Measurements from ENCODE around the gene IFNK.

DNA sequence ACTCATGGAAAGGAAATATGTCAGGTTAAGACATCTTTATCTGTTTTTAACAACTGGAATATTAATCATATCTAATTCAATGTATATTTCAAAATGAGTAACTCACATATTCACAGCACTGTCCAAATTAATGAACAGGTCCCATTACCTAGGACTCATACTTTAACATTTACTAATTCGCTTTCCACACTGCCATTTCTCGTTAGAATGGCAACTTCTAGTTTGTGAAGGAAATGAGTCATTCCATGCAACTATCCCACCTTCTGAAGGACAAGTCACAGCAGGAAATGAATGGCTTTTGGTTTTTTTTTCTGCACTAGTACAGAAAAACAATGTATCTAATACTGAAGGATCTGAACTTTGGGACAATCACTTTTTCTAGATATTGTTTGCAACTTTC lies 24.6 kb upstream of the IFNK start:
- TF ChIP-seq, protein P1, sequence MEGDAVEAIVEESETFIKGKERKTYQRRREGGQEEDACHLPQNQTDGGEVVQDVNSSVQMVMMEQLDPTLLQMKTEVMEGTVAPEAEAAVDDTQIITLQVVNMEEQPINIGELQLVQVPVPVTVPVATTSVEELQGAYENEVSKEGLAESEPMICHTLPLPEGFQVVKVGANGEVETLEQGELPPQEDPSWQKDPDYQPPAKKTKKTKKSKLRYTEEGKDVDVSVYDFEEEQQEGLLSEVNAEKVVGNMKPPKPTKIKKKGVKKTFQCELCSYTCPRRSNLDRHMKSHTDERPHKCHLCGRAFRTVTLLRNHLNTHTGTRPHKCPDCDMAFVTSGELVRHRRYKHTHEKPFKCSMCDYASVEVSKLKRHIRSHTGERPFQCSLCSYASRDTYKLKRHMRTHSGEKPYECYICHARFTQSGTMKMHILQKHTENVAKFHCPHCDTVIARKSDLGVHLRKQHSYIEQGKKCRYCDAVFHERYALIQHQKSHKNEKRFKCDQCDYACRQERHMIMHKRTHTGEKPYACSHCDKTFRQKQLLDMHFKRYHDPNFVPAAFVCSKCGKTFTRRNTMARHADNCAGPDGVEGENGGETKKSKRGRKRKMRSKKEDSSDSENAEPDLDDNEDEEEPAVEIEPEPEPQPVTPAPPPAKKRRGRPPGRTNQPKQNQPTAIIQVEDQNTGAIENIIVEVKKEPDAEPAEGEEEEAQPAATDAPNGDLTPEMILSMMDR (IDR thresholded peaks at IDR 0.05; ENCODE audit: low read depth, low read length, poor library complexity, severe bottlenecking), result no peak
- TF ChIP-seq EZH2phosphoT487 (IDR thresholded peaks at IDR 0.05; ENCODE audit: borderline replicate concordance, low read length), result no peak

All from DOHH2 (cell line).